Neuronal stem cell (in vitro differentiated cells): ENCODE measurements around the gene KRT6B.

Source experiments
- DNase-seq: peaks from one replicate; pipeline ENCODE4 v3.0.0-alpha.2; 2013; ENCODE audit warnings: low spot score
- H2AFZ ChIP-seq: one replicate; pipeline ENCODE4 v1.6.1; 2013; ENCODE audit warnings: mild to moderate bottlenecking, low read length, inconsistent platforms
- H2AK5ac ChIP-seq: 2 replicates; pipeline ENCODE4 v1.6.1; 2013; ENCODE audit warnings: low read depth, mild to moderate bottlenecking, inconsistent platforms, low read length, moderate library complexity, mixed read lengths
- H2BK120ac ChIP-seq: 2 replicates; pipeline ENCODE4 v1.6.1; 2013; ENCODE audit warnings: low read depth, mild to moderate bottlenecking, inconsistent platforms, low read length, moderate library complexity, mixed read lengths
- H2BK12ac ChIP-seq: one replicate; pipeline ENCODE4 v1.6.1; 2013; ENCODE audit warnings: low read length, inconsistent platforms
- H2BK15ac ChIP-seq: 2 replicates; pipeline ENCODE4 v1.6.1; 2013; ENCODE audit warnings: mild to moderate bottlenecking, low read length, inconsistent platforms, mixed read lengths
- H2BK5ac ChIP-seq: one replicate; pipeline ENCODE4 v1.6.1; 2013; ENCODE audit warnings: inconsistent platforms, mild to moderate bottlenecking, low read length, moderate library complexity
- H3K14ac ChIP-seq: one replicate; pipeline ENCODE4 v1.6.1; 2013; ENCODE audit warnings: low read length, inconsistent platforms
- H3K18ac ChIP-seq: 2 replicates; pipeline ENCODE4 v1.6.1; 2013; ENCODE audit warnings: low read length, inconsistent platforms
- H3K23ac ChIP-seq: 2 replicates; pipeline ENCODE4 v1.6.1; 2013; ENCODE audit warnings: low read depth, mild to moderate bottlenecking, mixed read lengths, low read length, inconsistent platforms; ENCODE audit not compliant: poor library complexity
- H3K27ac ChIP-seq: replicated peaks from 3 replicates; pipeline ENCODE4 v1.5.1; 2013; ENCODE audit warnings: low read length, inconsistent platforms
- H3K27me3 ChIP-seq, 3 experiments: 2 replicates each; pipeline ENCODE4 v1.6.1; 2013; ENCODE audit warnings: low read length in 3 of 3, mild to moderate bottlenecking in 2 of 3, inconsistent platforms in 1 of 3, low read depth in 1 of 3, mixed read lengths in 1 of 3, moderate library complexity in 1 of 3; ENCODE audit not compliant: control insufficient read depth in 3 of 3, insufficient read depth in 3 of 3
- H3K36me3 ChIP-seq, 2 donors: replicated peaks in 1 of 2; 2 replicates each; pipeline ENCODE4 v1.6.1; 2013; ENCODE audit warnings: low read length in 2 of 2; ENCODE audit not compliant: control insufficient read depth in 2 of 2, insufficient read depth in 2 of 2
- H3K4ac ChIP-seq: 2 replicates; pipeline ENCODE4 v1.6.1; 2013; ENCODE audit warnings: inconsistent platforms, mild to moderate bottlenecking, low read length, moderate library complexity
- H3K4me1 ChIP-seq, 2 donors: 1 replicate in 1 of 2; 2 replicates in 1 of 2; pipeline ENCODE4 v1.6.1; 2013; ENCODE audit warnings: low read length in 2 of 2, low read depth in 1 of 2; ENCODE audit not compliant: control insufficient read depth in 2 of 2, insufficient read depth in 1 of 2
- H3K4me2 ChIP-seq: one replicate; pipeline ENCODE4 v1.6.1; 2013; ENCODE audit warnings: mild to moderate bottlenecking, low read length, inconsistent platforms; ENCODE audit not compliant: insufficient read depth, poor library complexity, severe bottlenecking
- H3K4me3 ChIP-seq, 2 donors: 2 replicates each; pipeline ENCODE4 v1.5.1; 2013; ENCODE audit warnings: low read length in 2 of 2, mild to moderate bottlenecking in 2 of 2, inconsistent platforms in 1 of 2, moderate library complexity in 1 of 2
- H3K79me1 ChIP-seq: one replicate; pipeline ENCODE4 v1.6.1; 2013; ENCODE audit warnings: low read depth, mild to moderate bottlenecking, inconsistent platforms, low read length, moderate library complexity
- H3K9ac ChIP-seq: one replicate; pipeline ENCODE4 v1.6.1; 2013; ENCODE audit warnings: mild to moderate bottlenecking, low read depth, low read length, inconsistent platforms; ENCODE audit not compliant: poor library complexity
- H3K9me3 ChIP-seq, 2 donors: replicated peaks in 1 of 2; 2 replicates each; pipeline versions ENCODE3 to v1.6.1; 2013; ENCODE audit warnings: low read length in 2 of 2, mild to moderate bottlenecking in 2 of 2, inconsistent platforms in 1 of 2, low read depth in 1 of 2, mixed read lengths in 1 of 2, moderate library complexity in 1 of 2; ENCODE audit not compliant: control insufficient read depth in 2 of 2, insufficient read depth in 1 of 2
- H4K8ac ChIP-seq: one replicate; pipeline ENCODE4 v1.6.1; 2013; ENCODE audit warnings: low read depth, mild to moderate bottlenecking, inconsistent platforms, low read length, moderate library complexity
- H4K91ac ChIP-seq: one replicate; pipeline ENCODE4 v1.6.1; 2013; ENCODE audit warnings: low read length, low read depth, mild to moderate bottlenecking, inconsistent platforms; ENCODE audit not compliant: poor library complexity
- WGBS, 2 donors: extraction: QIAGEN DNeasy Blood & Tissue Kit; methylation state at CpG; one replicate each; pipeline ENCODE4 v1.1.7; 2013; ENCODE audit warnings: missing lambda C conversion rate in 2 of 2, mixed read lengths in 1 of 2; ENCODE audit not compliant: insufficient read length in 2 of 2, insufficient replicate concordance in 1 of 2; ENCODE audit errors: extremely low coverage in 2 of 2; 5-methylcytosine and 5-hydroxymethylcytosine counted together

KRT6B gene

DNA sequence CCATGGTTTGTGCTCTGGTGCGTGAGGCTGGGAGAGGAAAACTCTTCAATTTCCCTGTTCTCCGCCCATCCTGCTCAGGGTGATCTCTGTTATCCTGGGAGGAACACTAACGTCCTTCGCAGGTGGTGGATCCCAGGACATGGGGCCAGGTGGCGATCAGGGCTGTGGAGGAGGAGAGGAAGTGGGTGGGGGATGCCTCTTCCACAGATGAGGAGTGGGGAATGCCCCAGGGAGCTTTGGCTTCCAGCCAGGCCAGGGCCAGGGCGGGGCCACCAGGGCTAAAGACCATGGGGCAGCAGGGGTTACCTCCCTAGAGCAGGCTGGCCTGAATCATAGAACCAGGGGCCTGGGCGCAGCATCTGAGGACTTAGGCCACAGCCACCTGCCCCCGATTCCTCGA is 14.4 kb downstream of the KRT6B start:
- peak overlapping the region; percentile 21 for H3K18ac ChIP-seq
- no peak overlapping the region for H2BK120ac ChIP-seq
- no peak overlapping the region for H2AK5ac ChIP-seq
- no peak overlapping the region for H3K9ac ChIP-seq
- H3K36me3 ChIP-seq: no peaks in the 10 kb centered on the region
- no peak overlapping the region for H4K91ac ChIP-seq
- H2BK12ac ChIP-seq: no peak overlapping the region
- H3K4me1 ChIP-seq: peaks cover 0 to 17% of the 10 kb centered on the region in 2 donors
- no peaks in the 10 kb centered on the region for H3K27me3 ChIP-seq
- H3K4ac ChIP-seq: no peak overlapping the region
- WGBS, 2 donors: no CpG with 5 or more reads among the region's 9 CpGs
- H3K4me2 ChIP-seq: no peak overlapping the region
- DNase-seq: no peak
- no peak overlapping the region for H2AFZ ChIP-seq
- no peak overlapping the region for H4K8ac ChIP-seq
- H3K23ac ChIP-seq: no peak overlapping the region
- no peak overlapping the region for H3K14ac ChIP-seq
- H3K27ac ChIP-seq: no peak overlapping the region
- H2BK5ac ChIP-seq: no peak overlapping the region
- no peak overlapping the region for H3K4me3 ChIP-seq
- H3K79me1 ChIP-seq: no peaks in the 10 kb centered on the region
- no peak overlapping the region for H2BK15ac ChIP-seq
- H3K9me3 ChIP-seq: no peaks in the 10 kb centered on the region

GRCh38 chr12:52436828-52437474 is 15.0 kb downstream of the KRT6B start:
- WGBS, 2 donors: no CpG with 5 or more reads among the region's 9 CpGs
- no peak overlapping the region for H2AK5ac ChIP-seq
- H4K8ac ChIP-seq: no peak overlapping the region
- H3K4ac ChIP-seq: no peak overlapping the region
- no peak overlapping the region for H3K18ac ChIP-seq
- H3K14ac ChIP-seq: no peak overlapping the region
- H2BK5ac ChIP-seq: no peak overlapping the region
- H2BK120ac ChIP-seq: no peak overlapping the region
- H3K27me3 ChIP-seq: no peaks in the 10 kb centered on the region
- H2AFZ ChIP-seq: no peak overlapping the region
- DNase-seq: no peak
- no peak overlapping the region for H3K23ac ChIP-seq
- H3K4me2 ChIP-seq: no peak overlapping the region
- H2BK12ac ChIP-seq: no peak overlapping the region
- H3K9ac ChIP-seq: no peak overlapping the region
- H3K79me1 ChIP-seq: no peaks in the 10 kb centered on the region
- H3K36me3 ChIP-seq: no peaks in the 10 kb centered on the region
- no peak overlapping the region for H3K4me3 ChIP-seq
- no peak overlapping the region for H2BK15ac ChIP-seq
- no peak overlapping the region for H3K27ac ChIP-seq
- peaks cover 0 to 13% of the 10 kb centered on the region in 2 donors for H3K4me1 ChIP-seq
- H3K9me3 ChIP-seq: no peaks in the 10 kb centered on the region
- H4K91ac ChIP-seq: no peak overlapping the region

DNA sequence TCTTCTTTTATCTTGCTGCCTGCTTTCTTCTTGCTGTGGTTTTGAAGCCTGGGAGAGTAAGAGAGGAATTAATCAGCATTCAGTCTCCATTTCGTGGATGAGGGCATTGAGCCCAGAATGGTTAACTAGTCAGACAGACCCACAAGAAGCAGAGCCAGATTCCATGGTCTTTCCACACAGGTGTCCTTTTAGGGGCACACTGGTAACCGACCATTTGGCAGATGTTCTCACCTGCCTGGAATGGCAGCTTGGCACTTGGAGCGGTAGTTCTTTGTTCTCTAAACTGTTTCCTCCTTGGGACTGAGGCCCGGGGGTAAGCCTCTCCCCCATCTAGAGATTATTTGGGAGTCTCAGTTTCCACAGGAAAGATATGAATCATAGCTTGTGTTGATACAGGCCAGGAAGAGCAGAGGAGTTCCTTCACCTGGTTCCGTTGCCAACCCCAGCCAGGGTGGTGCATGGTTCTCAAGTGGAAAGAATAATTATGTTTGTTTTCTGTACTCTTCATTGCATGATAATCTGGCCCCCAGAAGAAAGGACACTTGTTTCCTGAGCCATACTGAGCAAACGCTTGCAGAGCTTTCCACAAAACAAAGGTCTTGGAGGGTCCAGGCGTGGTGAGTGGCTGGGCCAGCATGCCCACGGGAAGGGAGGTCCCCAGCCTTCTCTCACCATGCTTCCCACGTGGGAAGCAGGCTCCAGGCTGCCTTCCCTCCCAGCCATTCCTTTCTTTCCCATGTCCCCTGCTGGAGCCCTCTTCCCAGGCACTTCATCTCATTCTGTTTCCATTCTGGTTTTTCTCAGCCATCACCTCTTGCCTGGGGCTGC is 15.7 kb downstream of the KRT6B start:
- no CpG with 5 or more reads among the region's 9 CpGs for WGBS, 2 donors
- Histone ChIP-seq H2BK12ac (no peak overlapping the region), H2BK15ac (no peak overlapping the region), H4K8ac (no peak overlapping the region), H3K4me2 (no peak overlapping the region), H3K4ac (no peak overlapping the region), H3K4me3 (peak overlapping the region in 1 of 2 donors; percentile 30), H2BK5ac (no peak overlapping the region), H3K36me3 (no peaks in the 10 kb centered on the region), H4K91ac (no peak overlapping the region), H3K27ac (no peak overlapping the region), H3K4me1 (peaks cover 0 to 8% of the 10 kb centered on the region in 2 donors), H2BK120ac (no peak overlapping the region), H2AK5ac (no peak overlapping the region), H3K23ac (no peak overlapping the region), H3K9me3 (no peaks in the 10 kb centered on the region), H3K79me1 (no peaks in the 10 kb centered on the region), H3K18ac (no peak overlapping the region), H3K9ac (no peak overlapping the region), H2AFZ (no peak overlapping the region), H3K27me3 (no peaks in the 10 kb centered on the region), H3K14ac (no peak overlapping the region)
- DNase-seq: no peak

- H3K4me2 ChIP-seq: no peak overlapping the region
- no peak overlapping the region for H3K4ac ChIP-seq
- H3K14ac ChIP-seq: no peak overlapping the region
- H2AFZ ChIP-seq: no peak overlapping the region
- peaks cover 0 to 3% of the 10 kb centered on the region in 2 donors for H3K4me1 ChIP-seq
- no peak overlapping the region for H3K27ac ChIP-seq
- no peaks in the 10 kb centered on the region for H3K9me3 ChIP-seq
- H3K27me3 ChIP-seq: no peaks in the 10 kb centered on the region
- no CpG with 5 or more reads among the region's 6 CpGs for WGBS, 2 donors
- no peak for DNase-seq
- no peak overlapping the region for H3K18ac ChIP-seq
- H4K8ac ChIP-seq: no peak overlapping the region
- no peak overlapping the region for H2BK12ac ChIP-seq
- H3K36me3 ChIP-seq: no peaks in the 10 kb centered on the region
- no peak overlapping the region for H3K4me3 ChIP-seq
- no peak overlapping the region for H2AK5ac ChIP-seq
- no peak overlapping the region for H2BK120ac ChIP-seq
- no peak overlapping the region for H4K91ac ChIP-seq
- H3K9ac ChIP-seq: no peak overlapping the region
- H2BK15ac ChIP-seq: no peak overlapping the region
- no peak overlapping the region for H2BK5ac ChIP-seq
- H3K23ac ChIP-seq: no peak overlapping the region
- H3K79me1 ChIP-seq: no peaks in the 10 kb centered on the region
Observed at GRCh38 chr12:52435659-52435999, 16.3 kb downstream of the KRT6B start.
